ENCODE results near the gene VPS13D.

DNA sequence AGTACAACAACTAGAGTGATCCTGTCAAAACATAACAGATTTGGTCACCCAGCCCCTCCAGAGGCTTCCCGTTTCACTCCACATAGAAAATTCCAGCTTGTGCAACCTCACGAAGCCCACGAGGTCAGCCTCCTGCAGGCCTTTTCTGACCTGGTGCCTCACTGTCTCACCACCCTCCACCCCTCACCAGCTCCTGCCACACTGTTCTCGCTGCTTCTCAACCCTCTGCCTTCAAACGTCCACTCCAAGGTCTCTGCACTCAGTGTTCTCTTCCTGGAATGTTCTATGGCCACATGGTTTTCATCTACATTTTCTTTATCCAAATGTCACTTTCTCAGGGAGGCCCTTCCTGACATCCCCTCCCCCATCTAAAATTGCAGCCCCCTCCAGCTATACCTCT lies 209.2 kb downstream of the VPS13D start:
- TF ChIP-seq, protein P1, sequence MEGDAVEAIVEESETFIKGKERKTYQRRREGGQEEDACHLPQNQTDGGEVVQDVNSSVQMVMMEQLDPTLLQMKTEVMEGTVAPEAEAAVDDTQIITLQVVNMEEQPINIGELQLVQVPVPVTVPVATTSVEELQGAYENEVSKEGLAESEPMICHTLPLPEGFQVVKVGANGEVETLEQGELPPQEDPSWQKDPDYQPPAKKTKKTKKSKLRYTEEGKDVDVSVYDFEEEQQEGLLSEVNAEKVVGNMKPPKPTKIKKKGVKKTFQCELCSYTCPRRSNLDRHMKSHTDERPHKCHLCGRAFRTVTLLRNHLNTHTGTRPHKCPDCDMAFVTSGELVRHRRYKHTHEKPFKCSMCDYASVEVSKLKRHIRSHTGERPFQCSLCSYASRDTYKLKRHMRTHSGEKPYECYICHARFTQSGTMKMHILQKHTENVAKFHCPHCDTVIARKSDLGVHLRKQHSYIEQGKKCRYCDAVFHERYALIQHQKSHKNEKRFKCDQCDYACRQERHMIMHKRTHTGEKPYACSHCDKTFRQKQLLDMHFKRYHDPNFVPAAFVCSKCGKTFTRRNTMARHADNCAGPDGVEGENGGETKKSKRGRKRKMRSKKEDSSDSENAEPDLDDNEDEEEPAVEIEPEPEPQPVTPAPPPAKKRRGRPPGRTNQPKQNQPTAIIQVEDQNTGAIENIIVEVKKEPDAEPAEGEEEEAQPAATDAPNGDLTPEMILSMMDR (IDR thresholded peaks at IDR 0.05; ENCODE audit: low read depth, low read length, poor library complexity, severe bottlenecking), result no peak
- no peak for TF ChIP-seq EZH2phosphoT487 (IDR thresholded peaks at IDR 0.05; ENCODE audit: borderline replicate concordance, low read length)

All from DOHH2 (cell line).